SK-N-MC (cell line): Measurements from ENCODE around the gene ASB16.

Source experiments
- EZH2 ChIP-seq: fragments of 200-600 bp; sonication (generic); IDR thresholded peaks from one replicate; pipeline ENCODE4 v1.6.1; 2017; ENCODE audit warnings: antibody characterized with exemption
- FOXP2 ChIP-seq: optimal IDR thresholded peaks from 2 replicates; pipeline ENCODE3; 2011; ENCODE audit warnings: mild to moderate bottlenecking, moderate library complexity; ENCODE audit not compliant: insufficient read depth; ENCODE audit errors: extremely low read length, control extremely low read depth
- POLR2AphosphoS5 ChIP-seq: IDR thresholded peaks from 2 replicates; pipeline ENCODE4 v1.6.1; 2012; ENCODE audit warnings: mild to moderate bottlenecking, low read depth, low read length, borderline replicate concordance

DNA sequence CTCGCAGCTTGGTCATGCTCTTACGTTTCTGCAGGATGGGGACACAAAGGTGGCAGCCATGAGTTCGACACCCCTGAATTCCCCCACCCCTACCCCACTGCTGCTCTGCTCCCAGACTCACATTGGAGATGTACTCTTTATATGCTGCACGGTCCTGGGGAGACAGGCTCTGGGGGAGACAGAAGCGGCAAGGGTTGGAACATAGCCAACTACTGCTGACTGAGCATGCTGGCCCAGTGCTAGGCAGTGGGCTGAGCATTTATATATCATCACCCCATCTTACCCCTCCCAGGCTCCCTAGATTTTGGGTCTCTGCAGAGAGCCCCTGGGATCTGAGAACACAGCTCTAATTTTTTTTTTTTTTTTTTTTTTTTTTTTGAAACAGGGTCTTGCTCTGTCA lies 37.2 kb downstream of the ASB16 start:
- TF ChIP-seq POLR2AphosphoS5 (no peak), EZH2 (no peak), FOXP2 (no peak)
